ENCODE results near the gene MYLK3.

Gene MYLK3

GRCh38 chr16:46727184-46727583, 21.0 kb downstream of the MYLK3 start:
- DNase-seq (ENCODE audit: low spot score), result no peak

GRCh38 chr16:46721885-46722284, 26.3 kb downstream of the MYLK3 start:
- DNase-seq (ENCODE audit: low spot score), result no peak

- DNase-seq (ENCODE audit: low spot score), result no peak
These were observed 27.5 kb downstream of the MYLK3 start for GRCh38 chr16:46720619-46721018.

- no peak for DNase-seq (ENCODE audit: low spot score)
These were observed 28.6 kb downstream of the MYLK3 start for GRCh38 chr16:46719528-46719927.

- DNase-seq (ENCODE audit: low spot score), result no peak
These were observed 29.9 kb downstream of the MYLK3 start for GRCh38 chr16:46718214-46718613.

DNA sequence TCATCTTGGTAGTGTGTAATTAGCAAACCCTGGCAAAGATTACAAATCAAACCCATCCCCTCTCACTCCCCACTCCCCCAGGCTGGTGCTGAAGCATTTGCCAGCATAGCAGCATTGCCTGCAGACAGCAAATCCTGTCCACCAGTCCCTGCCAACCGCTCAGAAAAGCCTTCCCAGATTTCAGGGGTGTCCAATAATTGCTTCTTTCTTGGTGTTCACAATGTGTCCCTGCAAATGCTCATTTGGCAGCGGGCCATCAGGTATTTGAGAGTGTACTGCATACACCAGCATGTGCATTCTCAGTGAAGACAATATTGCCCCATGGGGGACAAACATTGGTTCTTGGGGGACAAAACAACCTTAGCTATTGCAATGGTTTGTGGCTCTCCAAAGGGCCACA, 30.5 kb downstream of the MYLK3 start:
- no peak for DNase-seq (ENCODE audit: low spot score)

- no peak for DNase-seq (ENCODE audit: low spot score)
These were observed 32.3 kb downstream of the MYLK3 start for GRCh38 chr16:46715769-46716305.

- DNase-seq (ENCODE audit: low spot score), result no peak
These were observed 33.1 kb downstream of the MYLK3 start for GRCh38 chr16:46714797-46715591.

DNA sequence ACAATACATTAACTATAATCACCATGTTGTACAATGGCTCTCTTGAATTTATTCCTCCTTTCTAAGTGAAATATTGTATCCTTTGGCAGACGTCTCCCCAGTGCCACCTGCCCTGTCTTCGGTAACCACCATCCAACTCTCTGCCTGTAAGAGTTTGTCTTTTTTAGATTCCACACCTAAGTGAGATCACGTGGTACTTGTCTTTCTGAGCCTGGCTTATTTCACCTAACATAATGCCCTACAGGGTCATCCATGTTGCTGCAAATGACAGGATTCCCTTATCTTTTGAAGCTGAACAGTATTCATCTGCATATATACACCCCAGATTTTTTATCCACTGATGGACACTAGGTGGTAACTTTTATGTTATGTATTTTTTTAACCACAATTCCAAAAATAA, 34.5 kb downstream of the MYLK3 start:
- DNase-seq (ENCODE audit: low spot score), result no peak

DNA sequence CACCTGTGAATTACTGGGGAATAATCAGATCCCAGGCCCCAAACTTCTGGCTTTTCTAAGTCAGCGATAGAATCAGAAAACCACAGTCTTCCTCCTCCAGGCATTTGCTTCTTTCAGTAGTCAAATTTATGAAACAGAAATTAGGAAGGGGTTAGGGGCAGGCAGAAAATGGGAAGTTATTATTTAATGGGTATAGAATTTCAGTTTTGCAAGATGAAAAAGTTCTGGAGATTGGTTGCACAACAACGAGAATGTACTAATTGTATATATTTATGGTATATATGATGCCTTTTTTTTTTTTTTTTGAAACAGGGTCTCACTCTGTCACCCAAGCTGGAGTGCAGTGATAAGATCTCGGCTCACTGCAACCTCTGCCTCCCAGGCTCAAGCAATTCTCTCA, 35.2 kb downstream of the MYLK3 start:
- no peak for DNase-seq (ENCODE audit: low spot score)

- no peak for DNase-seq (ENCODE audit: low spot score)
These were observed 36.8 kb downstream of the MYLK3 start for GRCh38 chr16:46711106-46712058.

- DNase-seq (ENCODE audit: low spot score), result no peak
These were observed 38.6 kb downstream of the MYLK3 start for GRCh38 chr16:46709469-46710005.

GRCh38 chr16:46706642-46707041, 41.5 kb downstream of the MYLK3 start:
- no peak for DNase-seq (ENCODE audit: low spot score)

- no peak for DNase-seq (ENCODE audit: low spot score)
These were observed 46.1 kb downstream of the MYLK3 start for GRCh38 chr16:46702030-46702429.

DNA sequence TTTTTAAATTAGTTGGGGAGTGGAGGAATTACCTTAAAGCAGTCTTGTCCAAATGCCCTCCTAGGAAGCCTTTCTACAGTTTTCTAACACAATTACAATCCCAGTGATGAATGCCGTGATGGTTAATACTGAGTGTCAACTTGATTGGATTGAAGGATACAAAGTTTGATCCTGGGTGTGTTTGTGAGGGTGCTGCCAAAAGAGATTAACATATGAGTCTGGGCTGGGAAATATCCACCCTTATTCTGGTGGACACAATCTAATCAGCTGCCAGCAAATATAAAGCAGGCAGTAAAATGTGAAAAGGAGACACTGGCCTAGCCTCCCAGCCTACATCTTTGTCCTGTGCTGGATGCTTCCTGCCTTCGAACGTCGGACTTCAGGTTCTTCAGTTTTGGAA, 46.5 kb downstream of the MYLK3 start:
- no peak for DNase-seq (ENCODE audit: low spot score)

DNA sequence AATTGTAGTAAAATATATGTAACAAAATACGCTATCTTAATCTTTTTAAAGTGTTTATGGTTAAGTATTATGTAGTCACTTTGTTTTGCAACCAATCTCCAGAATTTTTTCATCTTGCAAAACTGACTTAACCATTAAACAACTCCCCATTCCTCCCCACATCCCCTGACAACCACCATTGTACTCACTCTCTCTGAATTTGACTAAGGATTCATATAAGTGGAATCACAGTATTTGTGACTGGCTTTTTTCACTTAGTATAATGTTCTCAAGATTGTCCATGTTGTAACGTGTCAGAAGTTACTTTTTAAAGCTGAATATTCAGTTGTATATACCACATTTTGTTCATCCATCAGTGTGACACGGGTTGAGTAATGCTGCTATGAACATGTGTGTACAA, 48.1 kb downstream of the MYLK3 start:
- DNase-seq (ENCODE audit: low spot score), result no peak

DNA sequence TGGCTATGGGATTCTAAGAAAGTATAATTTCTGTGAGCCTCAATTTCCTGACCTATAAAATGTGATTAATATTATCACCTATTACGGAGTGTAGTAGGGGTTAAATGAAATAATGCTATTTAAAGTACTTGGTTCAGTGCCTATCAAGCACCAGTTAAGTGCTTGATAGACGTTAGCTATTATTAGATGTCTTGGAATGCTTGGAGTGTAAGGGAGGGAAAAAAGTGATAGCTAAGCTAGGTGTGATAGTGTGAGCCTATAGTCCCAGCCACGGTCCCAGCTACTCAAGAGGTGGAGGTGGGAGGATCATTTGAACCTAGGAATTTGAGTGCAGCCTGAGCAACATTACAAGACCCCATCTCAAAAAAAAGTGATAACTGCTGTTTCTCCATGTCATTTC, 51.2 kb downstream of the MYLK3 start:
- no peak for DNase-seq (ENCODE audit: low spot score)

GRCh38 chr16:46695937-46696336, 52.2 kb downstream of the MYLK3 start:
- DNase-seq (ENCODE audit: low spot score), result no peak

DNA sequence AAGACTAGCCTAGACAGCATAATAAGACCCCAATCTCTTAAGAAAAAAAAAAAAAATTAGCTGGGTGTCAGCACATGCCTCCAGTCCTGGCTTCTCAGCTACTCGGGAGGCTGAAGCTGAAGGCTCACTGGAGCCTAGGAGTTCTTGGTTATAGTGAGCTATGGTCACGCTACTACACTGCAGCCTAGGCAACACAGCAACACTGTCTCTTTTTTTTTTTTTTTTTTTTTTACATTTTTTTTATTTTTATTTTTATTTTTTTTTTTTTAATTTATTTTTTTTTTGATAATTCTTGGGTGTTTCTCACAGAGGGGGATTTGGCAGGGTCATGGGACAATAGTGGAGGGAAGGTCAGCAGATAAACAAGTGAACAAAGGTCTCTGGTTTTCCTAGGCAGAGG, 54.5 kb downstream of the MYLK3 start:
- DNase-seq (ENCODE audit: low spot score), result no peak

DNA sequence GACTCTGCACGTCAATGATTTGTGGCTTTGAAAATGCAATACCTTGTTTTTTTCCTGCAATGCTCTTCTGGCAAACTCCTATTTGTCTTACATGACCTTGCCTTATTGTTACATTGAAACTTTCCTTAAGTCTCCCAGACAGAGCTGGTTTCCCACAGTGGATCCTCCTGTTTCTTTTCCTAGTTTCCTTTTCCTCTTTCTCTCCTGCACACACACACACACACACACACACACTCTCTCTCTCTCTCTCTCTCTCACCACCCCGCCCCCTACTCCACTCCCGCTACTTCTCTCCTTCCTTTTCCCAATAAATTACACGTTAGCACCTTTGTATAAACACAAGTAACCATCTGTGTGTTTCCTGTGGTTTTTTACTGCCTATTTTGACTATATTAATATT, 56.4 kb downstream of the MYLK3 start:
- DNase-seq (ENCODE audit: low spot score), result no peak

DNA sequence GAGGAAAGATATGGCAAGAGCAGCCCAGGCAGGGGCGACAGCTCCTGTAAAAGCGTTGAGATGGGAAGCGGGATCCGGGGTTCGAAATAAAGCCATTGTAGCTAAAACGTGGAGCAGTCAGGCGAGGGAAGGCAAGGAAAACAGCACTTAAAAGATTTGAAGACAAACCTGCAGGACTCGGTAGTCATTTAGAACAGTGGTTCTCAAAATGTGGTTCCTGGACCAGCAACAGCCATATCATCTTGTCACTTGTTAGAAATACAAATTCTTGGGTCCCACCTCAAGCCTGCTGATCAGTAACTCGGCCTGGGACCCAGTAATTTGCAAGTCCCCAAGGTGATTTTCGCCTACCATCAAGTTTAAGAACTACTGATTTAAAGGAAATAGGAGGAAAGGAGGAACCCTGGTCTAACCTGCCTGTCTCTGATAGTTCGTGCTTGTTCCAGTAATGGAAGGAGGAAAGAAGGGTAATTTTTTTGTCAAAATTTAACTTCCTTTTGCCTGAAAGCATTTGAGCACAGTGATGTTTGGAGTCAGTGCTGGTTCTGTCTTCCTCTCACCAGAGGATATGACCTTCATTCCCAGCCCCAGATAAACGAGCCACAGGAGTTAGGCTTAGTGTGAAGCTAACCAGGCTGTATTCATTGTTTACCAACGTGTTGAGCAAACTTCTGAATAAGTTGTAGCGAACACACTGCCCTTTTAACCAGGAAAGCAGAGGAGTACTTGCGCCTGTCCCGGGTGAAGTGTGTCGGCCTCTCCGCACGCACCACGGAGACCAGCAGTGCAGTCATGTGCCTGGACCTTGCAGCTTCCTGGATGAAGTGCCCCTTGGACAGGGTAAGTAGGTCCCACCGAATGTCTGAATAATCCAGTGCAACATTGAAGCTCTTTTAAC, 57.6 kb downstream of the MYLK3 start:
- peak; percentile 1 for DNase-seq (ENCODE audit: low spot score)

Data from LoVo (cell line).